ENCODE data around the gene TPRKB.
"Not testable (repeated sequence)": the region's sequence is repeated elsewhere in the genome, so short reads cannot be mapped to it uniquely, and the experiment has no call there.

Gene TPRKB

DNA sequence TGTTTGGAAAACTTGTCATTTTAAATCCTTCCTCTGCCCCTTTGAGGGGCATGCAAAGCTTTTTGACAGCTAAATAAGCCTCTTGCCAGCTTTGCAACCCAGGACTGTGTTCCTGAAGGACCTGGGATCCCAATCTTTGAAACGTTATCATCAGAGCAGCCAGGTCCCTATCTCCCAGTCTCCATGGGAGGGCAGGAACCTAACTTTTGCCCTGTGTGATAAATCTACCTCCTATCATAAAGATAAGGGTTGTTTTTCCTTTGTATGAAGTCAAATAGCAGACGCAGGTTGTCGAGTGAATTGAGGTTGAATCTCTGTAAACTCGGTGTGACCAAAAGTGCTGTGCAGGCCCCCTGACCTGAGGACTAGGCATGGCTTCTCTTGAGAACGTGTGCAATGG, 30.1 kb downstream of the TPRKB start:
- no peak for TF ChIP-seq CTCF (IDR thresholded peaks at IDR 0.05; ENCODE audit: low read depth, low read length, missing control alignments)
- H3K4me3 ChIP-seq (replicated peaks; ENCODE audit: low read depth, low read length): no peak overlapping the region
- no peak for DNase-seq (ENCODE audit: extremely low read depth, low read depth)

- no peak for DNase-seq (ENCODE audit: extremely low read depth, low read depth)
- no peak for TF ChIP-seq CTCF (IDR thresholded peaks at IDR 0.05; ENCODE audit: low read depth, low read length, missing control alignments)
- no peak overlapping the region for H3K4me3 ChIP-seq (replicated peaks; ENCODE audit: low read depth, low read length)
Observed at GRCh38 chr2:73705091-73705490, 32.1 kb downstream of the TPRKB start.

DNA sequence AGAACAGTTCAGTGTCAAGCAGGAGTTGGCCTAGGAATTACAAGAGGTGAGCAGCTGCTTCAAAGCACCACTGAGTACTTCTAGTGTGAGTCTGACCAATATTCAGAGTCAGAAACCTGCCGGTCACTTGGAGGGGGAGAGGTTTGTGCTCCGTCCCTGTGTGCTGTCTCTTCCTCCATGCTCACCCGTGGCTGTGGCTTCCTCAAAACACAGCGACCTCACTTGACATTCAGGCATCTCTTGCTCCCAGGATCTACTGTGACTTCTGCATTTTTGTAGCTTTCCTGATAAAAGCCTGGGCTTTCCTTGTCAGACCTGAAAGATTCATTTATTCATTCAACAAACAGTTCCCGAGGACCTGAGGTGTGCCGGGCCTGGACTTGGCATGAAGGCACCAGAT, 32.9 kb downstream of the TPRKB start:
- no peak for DNase-seq (ENCODE audit: extremely low read depth, low read depth)
- H3K4me3 ChIP-seq (replicated peaks; ENCODE audit: low read depth, low read length): no peak overlapping the region
- no peak for TF ChIP-seq CTCF (IDR thresholded peaks at IDR 0.05; ENCODE audit: low read depth, low read length, missing control alignments)

DNA sequence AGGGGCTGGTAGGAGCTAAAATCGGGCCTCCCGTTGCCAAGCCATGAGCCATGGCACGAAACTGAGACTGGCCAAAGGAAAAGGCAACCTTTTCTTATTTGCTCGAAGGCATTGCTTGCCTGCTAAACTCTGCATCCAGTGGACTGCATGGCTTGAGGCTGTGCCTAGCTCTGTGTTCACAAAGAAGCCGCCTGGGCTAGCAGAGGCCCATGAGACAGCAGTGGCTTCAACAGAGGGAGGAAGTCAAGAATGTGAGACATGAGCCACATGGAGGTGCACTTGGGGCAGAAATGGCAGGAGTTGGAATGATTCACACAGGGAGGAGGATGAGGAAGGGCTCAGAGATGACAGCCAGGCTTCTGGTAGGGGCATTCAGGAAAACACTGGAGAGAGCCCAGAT, 33.5 kb downstream of the TPRKB start:
- TF ChIP-seq CTCF (IDR thresholded peaks at IDR 0.05; ENCODE audit: low read depth, low read length, missing control alignments): no peak
- DNase-seq (ENCODE audit: extremely low read depth, low read depth): no peak
- H3K4me3 ChIP-seq (replicated peaks; ENCODE audit: low read depth, low read length): no peak overlapping the region

GRCh38 chr2:73702852-73703493, 34.2 kb downstream of the TPRKB start:
- DNase-seq (ENCODE audit: extremely low read depth, low read depth); H3K4me3 ChIP-seq (replicated peaks; ENCODE audit: low read depth, low read length): not testable (repeated sequence)

DNA sequence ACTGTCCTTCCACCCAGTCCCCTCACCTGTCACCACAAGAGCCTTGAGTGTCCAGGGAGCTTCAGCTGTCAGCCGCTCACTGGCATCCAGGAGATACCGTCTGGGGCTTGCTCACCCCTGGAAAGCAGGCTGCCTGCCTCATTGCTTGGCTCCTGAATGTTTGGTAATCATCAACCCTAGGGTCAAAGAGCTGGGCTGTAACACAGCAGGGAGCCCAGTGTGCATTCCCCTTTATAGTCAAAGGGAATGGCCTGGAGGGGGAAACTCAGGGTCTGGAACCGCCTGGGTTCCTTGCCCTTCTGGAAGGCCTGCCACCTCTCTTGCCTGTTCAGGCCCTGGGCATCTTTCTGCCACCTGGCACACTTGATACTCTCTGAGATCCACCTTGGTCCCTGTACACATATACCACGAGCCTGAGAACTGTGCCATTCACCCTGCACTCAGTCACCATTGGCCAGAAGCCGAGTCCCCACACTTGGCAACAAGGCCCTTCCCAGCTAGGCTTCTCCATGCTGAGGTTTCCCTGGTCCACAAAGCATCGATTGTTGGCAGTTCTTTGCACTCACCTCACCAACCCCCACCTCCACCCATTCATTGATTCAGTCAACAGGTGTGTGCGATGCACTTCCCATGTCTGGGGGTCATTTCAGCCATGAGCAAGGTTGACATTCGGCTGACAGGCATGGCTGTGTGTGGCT, 35.0 kb downstream of the TPRKB start:
- H3K4me3 ChIP-seq (replicated peaks; ENCODE audit: low read depth, low read length): no peak overlapping the region
- no peak for DNase-seq (ENCODE audit: extremely low read depth, low read depth)
- no peak for TF ChIP-seq CTCF (IDR thresholded peaks at IDR 0.05; ENCODE audit: low read depth, low read length, missing control alignments)

DNA sequence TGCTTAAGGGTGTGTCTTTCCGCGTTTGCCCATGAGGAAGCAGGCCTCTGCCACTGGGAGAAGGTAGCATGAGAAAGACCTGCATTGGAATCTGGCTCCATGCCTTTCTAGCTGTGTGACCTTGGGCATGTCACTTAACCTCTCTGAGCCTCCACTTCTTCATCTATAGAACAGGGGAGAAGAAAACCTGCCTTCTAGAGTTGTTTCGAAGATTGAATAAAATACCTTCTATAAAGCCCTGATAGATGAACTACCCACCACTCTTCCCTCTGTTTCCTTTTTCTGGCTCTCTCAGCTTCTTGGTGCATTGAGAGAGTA, 35.7 kb downstream of the TPRKB start:
- DNase-seq (ENCODE audit: extremely low read depth, low read depth); H3K4me3 ChIP-seq (replicated peaks; ENCODE audit: low read depth, low read length): not testable (repeated sequence)

Data from HFF-Myc (cell line).